Stomach (tissue), 4 donors: Measurements from ENCODE around the gene TGDS.

Experiments
- EP300 ChIP-seq: sonication (generic); formaldehyde crosslinking; IDR thresholded peaks from one replicate; pipeline ENCODE4 v1.6.1; 2017; ENCODE audit warnings: antibody characterized with exemption
- POLR2A ChIP-seq, 4 donors: fragments of 450-650 bp; IDR thresholded peaks; one replicate each; pipeline ENCODE4 v1.6.1; 2016; ENCODE audit warnings: antibody characterized with exemption in 4 of 4, control low read depth in 2 of 4, mild to moderate bottlenecking in 1 of 4, moderate library complexity in 1 of 4
- TF ChIP-seq, protein P1 (sequence below), 7 experiments: fragments of 450-650 bp in 4 of 7; fragments of 200-600 bp in 3 of 7; sonication (generic) in 3 of 7; IDR thresholded peaks; one replicate each; pipeline ENCODE4 v1.5.1; 2016 to 2019; ENCODE audit warnings: antibody characterized with exemption in 7 of 7, control low read depth in 2 of 7, mild to moderate bottlenecking in 1 of 7

DNA sequence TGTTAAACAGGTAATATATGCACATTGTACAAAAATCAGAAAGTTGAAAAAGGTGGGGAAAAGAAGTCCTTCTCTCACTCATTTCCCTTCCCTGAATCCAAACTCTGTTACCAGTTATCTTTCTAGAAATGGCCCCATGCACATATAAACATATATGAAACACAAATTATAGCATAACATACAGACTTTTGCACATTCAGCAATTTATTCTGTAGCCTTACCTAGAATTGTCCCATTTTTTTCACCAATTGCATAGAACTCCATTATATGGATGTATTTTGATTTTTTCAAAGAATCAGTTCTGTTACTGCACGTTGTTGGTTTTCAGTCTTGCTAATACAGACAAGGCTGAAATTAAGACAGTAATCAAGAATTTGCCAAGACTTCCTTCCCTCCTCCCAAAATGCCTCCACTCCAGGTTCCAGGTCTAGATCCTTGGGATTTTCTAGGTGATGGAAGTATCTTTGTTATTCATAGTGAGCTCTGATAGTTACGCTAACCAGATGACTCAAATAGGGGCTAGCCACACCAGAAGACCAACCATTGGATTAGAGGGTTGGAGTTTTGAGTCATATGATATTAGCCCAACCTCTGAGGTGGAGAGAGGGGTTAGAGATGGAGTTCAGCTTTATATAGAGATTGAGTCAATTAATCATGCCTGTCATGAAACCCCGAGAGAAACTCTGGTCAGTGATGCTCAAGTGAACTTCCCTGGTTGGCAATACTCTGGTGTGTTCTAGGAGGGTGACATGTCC, 36.5 kb upstream of the TGDS start:
- TF ChIP-seq POLR2A (IDR thresholded peaks at IDR 0.05) (no peak), EP300 (no peak)
- TF ChIP-seq, protein P1, sequence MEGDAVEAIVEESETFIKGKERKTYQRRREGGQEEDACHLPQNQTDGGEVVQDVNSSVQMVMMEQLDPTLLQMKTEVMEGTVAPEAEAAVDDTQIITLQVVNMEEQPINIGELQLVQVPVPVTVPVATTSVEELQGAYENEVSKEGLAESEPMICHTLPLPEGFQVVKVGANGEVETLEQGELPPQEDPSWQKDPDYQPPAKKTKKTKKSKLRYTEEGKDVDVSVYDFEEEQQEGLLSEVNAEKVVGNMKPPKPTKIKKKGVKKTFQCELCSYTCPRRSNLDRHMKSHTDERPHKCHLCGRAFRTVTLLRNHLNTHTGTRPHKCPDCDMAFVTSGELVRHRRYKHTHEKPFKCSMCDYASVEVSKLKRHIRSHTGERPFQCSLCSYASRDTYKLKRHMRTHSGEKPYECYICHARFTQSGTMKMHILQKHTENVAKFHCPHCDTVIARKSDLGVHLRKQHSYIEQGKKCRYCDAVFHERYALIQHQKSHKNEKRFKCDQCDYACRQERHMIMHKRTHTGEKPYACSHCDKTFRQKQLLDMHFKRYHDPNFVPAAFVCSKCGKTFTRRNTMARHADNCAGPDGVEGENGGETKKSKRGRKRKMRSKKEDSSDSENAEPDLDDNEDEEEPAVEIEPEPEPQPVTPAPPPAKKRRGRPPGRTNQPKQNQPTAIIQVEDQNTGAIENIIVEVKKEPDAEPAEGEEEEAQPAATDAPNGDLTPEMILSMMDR (IDR thresholded peaks at IDR 0.05): no peak
